Measurements from ENCODE around the gene LSM7.

DNA sequence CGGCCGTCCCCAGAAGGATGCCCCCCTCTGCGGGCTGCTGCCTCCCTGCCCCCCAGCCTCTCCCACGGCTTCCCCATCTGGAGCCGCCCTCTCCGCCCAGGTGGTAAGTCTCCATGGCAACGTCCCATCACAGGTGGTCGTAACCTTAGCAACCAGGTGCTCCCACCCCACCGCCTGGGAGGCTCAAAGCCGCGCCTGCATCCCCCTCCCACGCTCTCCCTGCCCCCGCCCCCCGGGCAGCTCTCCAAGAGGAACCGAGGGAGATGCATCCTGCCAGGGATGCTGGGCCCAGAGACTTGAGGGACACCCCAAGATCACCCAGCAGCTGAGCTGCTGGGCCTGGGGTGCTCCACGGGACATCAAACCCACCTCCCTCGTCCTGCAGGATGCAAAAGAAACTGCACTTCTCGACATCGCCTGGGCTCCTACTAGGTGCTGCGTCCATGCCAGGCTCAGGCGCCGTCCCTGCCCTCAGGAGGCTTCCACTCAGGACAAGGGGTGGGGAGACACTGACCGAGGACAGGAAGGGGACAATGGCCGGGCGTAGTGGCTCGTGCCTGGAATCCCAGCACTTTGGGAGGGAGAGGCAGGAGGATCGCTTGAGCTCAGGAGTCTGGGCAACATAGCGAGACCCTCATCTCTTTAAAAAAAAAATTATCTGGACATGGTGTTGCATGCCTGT is 15.4 kb downstream of the LSM7 start:
- no peak for TF ChIP-seq EZH2 (IDR thresholded peaks at IDR 0.05; ENCODE audit: insufficient read depth, poor library complexity, severe bottlenecking)
- TF ChIP-seq EZH2phosphoT487 (IDR thresholded peaks at IDR 0.05; ENCODE audit: insufficient read depth, low read depth) = no peak

Measured in GM23248 (cell line).